Measurements from ENCODE around the gene RNU4-1.

The RNU4-1 gene

DNA sequence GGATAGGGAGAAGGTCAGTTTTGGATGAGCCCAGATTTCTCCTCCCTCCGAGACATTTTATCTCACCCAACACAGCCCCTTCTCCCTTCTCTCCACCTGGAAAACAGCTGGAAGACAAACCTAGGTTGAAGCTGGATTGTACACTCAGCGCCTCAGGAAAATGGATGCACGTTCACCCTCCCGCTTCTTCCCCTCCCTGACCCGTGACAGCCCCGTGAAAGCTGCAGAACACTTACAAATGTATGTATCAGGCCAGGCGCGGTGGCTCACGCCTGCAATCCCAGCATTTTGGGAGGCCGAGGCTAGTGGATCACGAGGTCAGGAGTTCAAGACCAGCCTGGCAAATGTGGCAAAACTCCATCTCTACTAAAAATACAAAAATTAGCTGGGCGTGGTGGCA is 5.5 kb downstream of the RNU4-1 start:
- no peak for DNase-seq

DNA sequence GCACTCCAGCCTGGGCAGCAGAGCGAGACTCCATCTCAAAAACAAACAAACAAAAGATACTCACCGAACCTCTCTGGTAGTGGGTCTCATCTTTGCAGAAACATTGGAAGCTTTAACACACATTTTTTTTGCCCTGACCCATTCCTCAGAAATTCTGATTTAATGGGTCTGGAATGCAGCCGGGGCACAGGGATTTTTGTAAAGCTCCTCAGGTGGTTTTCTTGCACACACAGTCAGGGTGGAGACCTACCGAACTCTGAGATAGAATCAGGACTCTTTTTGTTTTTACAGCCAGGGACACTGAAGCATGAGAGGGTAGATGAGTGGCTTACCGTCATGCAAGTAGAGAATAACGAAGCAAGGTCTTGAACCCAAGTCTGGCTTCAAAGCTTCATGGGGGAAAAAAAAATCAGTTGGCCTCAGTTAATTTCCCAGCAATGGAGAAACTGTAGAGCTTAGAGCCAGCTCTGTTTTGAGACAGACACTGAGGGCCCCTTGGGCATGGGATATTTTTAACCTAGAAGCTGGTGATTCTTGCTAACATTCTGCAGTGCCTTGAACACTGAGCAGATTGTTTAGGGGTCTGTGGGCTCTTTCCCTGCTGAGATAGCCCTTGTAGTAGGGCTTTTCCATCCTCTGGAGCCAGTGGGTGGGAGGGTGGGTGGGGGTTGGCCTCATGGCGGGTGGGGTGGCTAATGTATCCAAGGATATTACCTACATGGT is 6.1 kb downstream of the RNU4-1 start:
- DNase-seq: no peak

- DNase-seq: no peak
Observed at GRCh38 chr12:120284381-120284780, 8.7 kb downstream of the RNU4-1 start.

- DNase-seq: no peak
Observed at GRCh38 chr12:120283318-120283717, 9.7 kb downstream of the RNU4-1 start.

GRCh38 chr12:120278137-120279069 is 14.6 kb downstream of the RNU4-1 start:
- DNase-seq: no peak

GRCh38 chr12:120276734-120277133 is 16.3 kb downstream of the RNU4-1 start:
- DNase-seq: no peak

GRCh38 chr12:120267736-120268135 is 25.3 kb downstream of the RNU4-1 start:
- no peak for DNase-seq

DNA sequence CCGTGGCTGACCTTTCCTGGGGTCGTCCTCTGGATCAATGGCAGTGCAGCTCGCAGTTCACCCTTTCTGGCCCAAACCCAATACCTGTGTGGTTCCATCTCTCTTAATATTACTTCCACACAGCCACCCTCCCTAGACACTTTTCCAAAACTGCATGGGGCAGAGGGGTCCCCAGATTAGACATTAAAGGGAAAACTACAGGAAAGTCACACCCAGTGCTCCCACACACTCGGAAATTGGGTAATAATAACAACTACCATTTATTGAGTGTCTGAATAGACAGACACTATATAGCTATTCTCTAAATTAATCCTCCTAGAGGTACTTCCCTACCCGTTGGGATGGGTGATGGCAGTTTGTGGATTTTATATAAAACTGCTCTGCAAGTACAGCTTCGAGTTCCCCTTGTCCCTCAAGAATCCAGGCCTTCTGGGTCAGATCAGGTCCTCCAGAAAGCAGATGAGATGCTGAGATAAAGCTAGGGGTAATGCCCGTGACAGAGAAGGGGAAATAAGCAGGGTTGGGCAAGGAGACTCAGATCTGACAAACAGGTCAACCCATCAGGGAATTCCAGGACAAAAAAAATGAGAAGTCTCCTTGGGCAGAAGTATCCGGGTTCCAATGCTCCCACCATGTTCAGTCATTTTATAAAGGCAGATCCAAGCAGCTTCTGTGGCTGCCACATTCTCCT is 26.7 kb downstream of the RNU4-1 start:
- DNase-seq: no peak

GRCh38 chr12:120265473-120266179 is 27.4 kb downstream of the RNU4-1 start, which contains the start of gene PXN:
PXN (minus strand) TSS chr12:120265730; CDS start chr12:120265629, 101 bp downstream.
- DNase-seq: peak in 1 of 2 experiments; percentile 58

GRCh38 chr12:120264904-120265472 is 28.0 kb downstream of the RNU4-1 start:
- no peak for DNase-seq

DNA sequence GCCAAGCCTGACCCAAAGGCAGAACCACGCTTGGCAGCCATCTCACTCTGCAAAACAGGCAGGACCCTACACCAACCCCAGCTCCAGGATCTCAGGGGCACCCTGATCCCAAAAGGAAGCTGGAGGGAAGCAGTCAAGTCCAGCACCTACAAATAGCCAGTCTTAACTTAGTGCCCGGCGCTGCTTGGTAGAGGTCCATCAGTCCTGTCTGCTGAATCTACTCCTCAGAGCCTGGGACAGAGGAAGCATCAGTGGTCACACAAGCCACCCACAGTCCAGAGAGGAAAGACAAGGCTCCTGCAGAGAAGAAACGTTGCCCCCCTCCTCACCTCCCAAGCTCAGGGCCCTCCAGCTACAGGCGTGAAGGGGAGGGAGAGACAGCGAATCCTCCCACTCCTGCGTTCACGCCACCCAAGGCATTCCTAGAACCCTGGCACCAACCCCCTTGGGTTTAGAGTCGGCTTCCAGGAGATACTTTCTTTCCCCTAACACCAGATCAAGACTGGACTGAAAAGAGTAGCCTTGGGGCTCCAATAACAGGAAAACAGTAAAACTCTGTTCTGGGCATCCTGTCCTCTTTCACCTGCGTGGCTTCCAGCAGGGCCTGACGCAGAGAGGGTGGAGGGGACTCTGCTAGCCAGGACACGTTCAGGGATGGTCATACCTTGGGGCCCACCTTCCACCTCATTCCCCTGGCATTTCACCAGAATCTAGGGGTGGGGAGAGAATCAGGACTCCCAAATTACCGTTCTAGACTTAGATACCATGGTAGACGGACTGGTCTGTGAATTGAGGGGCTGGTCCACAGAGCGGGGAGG is 28.7 kb downstream of the RNU4-1 start:
- DNase-seq: no peak

DNA sequence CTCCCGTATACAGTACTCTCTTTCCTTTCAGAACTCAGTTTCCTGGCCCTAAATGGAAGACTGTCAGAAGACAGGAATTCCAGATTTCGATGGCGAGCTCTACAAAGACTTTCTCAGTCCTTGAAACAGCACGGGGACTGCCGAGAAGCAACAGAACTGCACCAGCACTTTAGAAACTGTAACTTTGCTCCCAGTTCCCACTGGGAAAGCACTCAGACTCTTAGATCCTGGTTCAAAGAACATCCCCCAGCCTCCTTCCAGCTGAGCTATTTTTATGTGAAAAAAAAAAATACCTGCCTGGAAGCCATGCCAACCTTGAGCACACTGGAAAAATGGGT is 29.3 kb downstream of the RNU4-1 start:
- no peak for DNase-seq

DNA sequence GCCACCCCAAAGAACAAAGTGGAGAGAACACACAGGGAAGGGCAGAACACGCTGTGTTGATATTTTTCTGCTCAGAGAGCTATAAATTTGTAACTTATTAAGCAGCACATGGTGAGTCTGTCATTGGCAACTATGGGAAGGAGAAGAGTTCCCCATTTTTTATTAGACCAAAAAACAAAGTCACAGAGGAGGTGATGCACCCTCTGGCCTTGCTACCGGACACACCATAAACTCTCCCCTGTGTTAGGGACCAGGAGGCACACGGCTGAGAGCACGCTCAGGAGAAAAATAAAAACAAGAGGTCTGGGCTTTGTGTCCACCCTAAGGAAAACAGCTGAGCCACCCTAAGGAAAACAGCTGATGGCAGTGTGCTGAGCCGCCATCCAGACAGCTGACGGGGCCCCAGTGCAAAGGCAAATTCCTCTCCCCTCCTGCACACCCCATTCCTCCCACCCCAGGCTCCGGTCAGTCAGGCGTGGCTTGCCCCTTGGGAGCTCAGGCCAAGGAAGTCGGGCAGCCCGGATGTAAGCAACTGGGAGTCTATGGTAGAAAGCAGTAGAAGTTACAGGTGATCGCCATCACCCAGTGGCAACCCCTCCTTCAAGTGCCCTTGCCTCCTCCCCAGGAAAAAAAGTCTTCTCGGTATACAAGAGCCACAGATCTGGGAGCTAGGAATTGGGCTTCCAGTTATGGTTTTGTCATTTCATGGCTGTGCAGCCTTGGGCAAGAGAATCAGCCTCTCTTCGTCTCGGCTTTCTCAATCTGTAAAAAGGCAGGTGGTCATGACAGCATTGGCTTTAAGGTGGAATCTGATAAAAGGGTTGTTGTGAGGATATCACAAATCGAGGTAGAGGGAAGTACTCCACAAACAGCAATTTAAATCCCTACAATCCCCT is 29.9 kb downstream of the RNU4-1 start:
- DNase-seq: no peak

DNA sequence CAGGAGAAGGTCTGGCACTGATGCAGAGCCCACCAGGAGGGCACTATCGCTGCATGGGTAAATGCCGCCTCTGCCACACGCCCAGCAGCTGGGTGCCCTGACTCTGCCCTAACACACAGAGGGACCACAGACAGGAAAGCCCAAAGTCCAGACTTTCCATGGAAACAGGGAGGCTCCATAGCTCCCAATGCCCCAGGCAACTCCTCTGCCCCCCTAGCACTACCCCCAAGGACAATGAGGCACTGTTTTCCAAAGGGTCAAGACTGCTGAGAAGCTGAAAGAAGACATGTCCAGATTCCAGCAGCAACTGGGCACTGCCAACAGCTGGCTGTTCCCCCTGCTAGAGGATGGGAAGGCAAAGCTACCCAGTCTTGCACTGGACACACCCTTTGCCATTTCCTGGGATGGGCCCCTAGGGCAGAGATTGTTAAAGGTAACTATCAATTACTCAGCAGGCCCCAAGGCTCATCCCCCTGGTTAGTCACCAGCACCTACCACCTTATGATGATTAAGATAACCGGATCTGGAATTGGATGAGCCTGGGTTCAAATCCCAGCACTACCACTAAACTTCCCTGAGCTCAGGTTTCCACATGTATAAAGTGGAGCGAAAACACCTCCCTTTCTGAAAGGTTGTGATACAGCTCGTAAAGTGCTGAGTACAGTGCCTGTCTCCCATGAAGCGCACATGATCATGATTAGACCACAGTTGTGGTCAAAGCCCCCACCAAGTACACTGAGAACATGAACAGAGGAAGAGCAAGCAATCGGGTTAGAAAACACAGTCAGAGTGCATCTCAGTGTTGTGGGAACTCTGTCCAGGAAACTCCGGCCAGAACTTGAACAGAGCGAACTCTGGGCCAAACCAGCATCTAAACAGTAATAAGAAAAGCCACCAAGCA is 30.8 kb downstream of the RNU4-1 start:
- no peak for DNase-seq

GRCh38 chr12:120260607-120261006 is 32.4 kb downstream of the RNU4-1 start:
- no peak for DNase-seq

DNA sequence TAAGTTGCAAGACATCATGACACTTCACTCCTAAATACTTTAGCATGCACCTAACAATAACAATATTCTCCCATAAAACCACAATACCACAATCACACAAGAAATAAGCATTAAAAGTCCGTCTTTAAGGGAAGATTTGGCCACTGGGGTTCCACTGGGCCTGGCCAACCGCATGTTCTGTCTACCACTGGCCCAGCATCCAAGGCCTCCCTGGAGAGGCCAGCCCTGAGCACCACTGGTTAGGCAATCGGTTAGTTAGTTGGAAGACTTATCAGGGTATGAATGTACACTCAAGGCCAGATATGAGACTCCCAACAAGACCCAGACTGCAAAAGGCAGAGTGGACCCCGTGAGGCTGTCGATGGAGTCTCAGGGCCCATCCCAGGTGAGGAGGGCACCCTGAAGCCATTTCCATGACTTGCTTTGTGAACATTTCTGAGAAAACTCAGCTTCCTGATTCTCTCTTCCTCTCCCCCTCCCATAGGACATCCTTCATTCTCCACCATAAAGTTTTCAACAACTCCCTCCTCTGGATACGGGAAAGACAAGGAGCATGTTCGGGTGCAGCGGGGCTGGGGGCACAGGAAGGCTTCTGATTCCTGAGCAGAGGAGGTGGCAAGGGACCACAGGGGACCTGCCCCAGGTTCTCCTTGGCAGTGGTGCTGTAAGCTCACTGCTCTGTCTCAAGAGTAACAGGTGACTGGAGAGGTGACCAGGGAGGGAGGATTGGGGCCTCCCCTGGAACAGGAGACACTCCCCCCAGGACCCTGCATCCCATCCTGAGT is 33.4 kb downstream of the RNU4-1 start:
- DNase-seq: no peak

DNA sequence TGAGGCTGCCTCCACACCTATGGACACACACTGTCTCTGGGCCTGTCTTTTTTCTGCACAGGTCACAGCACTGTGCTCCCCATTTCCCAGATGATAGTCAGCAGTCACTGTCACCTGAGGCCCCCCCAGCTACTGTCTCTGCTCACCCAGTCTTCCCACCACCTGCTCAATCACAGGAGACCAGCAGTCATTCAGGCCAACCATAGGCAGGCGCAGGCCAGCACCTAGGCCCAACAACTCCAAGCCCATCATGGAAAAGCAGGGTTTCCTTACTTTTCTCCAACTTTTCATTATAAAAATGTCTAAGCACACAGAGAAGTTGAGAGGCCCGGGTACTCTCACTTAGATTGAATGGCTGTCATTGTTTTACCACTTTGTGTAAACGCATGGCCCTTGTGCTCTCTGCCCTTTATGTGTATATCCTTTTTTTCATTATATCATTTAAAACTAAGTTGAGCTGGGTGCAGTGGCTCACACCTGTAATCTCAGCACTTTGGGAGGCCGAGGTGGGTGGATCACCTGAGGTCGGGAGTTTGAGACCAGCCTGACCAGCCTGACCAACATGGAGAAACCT is 34.6 kb downstream of the RNU4-1 start:
- no peak for DNase-seq

Measured in NCI-H524 (cell line).